ENCODE data around the gene ARID1A. TPM values are rescaled to one million over a fixed set of nuclear protein-coding genes. Genes with fewer than 3 reads are reported as not detected.

Gene ARID1A
- total and polyA plus RNA-seq, 9 of the 15 experiments (the other 6 are each of a cell fraction or from before 2014, with no cell fraction given): 8.3 to 88.3 (median 22.5) TPM

GRCh38 chr1:26723013-26723991 is 27.5 kb downstream of the ARID1A start (continued):
- TF ChIP-seq CTBP1 (IDR thresholded peaks at IDR 0.05; ENCODE audit: borderline replicate concordance) (peak; percentile 71; the same call in 1 of the 2 replicates), ZNF384 (IDR thresholded peaks at IDR 0.05; ENCODE audit: low read depth, low read length) (0 out of 2 replicates have a peak, but pooled peaks have one; percentile 2), KLF6 (CRISPR knock-in tag; IDR thresholded peaks at IDR 0.05; ENCODE audit: borderline replicate concordance) (0 out of 2 replicates have a peak, but pooled peaks have one; percentile 10), IFI16 (CRISPR knock-in tag; IDR thresholded peaks at IDR 0.05) (0 out of 2 replicates have a peak, but pooled peaks have one; percentile 6), EP400 (IDR thresholded peaks at IDR 0.05) (peak; percentile 87), ZNF124 (CRISPR knock-in tag; IDR thresholded peaks at IDR 0.05) (no peak), IRF9 (tag; IDR thresholded peaks at IDR 0.05) (no peak), KAT7 (CRISPR knock-in tag; IDR thresholded peaks at IDR 0.05; ENCODE audit: borderline replicate concordance) (peak; percentile 16; the same call in 1 of the 2 replicates), STAG1 (CRISPR knock-in tag; IDR thresholded peaks at IDR 0.05; ENCODE audit: borderline replicate concordance) (no peak)
- TF ChIP-seq, protein P1, sequence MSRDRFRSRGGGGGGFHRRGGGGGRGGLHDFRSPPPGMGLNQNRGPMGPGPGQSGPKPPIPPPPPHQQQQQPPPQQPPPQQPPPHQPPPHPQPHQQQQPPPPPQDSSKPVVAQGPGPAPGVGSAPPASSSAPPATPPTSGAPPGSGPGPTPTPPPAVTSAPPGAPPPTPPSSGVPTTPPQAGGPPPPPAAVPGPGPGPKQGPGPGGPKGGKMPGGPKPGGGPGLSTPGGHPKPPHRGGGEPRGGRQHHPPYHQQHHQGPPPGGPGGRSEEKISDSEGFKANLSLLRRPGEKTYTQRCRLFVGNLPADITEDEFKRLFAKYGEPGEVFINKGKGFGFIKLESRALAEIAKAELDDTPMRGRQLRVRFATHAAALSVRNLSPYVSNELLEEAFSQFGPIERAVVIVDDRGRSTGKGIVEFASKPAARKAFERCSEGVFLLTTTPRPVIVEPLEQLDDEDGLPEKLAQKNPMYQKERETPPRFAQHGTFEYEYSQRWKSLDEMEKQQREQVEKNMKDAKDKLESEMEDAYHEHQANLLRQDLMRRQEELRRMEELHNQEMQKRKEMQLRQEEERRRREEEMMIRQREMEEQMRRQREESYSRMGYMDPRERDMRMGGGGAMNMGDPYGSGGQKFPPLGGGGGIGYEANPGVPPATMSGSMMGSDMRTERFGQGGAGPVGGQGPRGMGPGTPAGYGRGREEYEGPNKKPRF (IDR thresholded peaks at IDR 0.05; ENCODE audit: low read depth, low read length): no peak
- TF ChIP-seq, protein P2, sequence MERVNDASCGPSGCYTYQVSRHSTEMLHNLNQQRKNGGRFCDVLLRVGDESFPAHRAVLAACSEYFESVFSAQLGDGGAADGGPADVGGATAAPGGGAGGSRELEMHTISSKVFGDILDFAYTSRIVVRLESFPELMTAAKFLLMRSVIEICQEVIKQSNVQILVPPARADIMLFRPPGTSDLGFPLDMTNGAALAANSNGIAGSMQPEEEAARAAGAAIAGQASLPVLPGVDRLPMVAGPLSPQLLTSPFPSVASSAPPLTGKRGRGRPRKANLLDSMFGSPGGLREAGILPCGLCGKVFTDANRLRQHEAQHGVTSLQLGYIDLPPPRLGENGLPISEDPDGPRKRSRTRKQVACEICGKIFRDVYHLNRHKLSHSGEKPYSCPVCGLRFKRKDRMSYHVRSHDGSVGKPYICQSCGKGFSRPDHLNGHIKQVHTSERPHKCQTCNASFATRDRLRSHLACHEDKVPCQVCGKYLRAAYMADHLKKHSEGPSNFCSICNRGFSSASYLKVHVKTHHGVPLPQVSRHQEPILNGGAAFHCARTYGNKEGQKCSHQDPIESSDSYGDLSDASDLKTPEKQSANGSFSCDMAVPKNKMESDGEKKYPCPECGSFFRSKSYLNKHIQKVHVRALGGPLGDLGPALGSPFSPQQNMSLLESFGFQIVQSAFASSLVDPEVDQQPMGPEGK (CRISPR knock-in tag; IDR thresholded peaks at IDR 0.05; ENCODE audit: borderline replicate concordance): no peak
- TF ChIP-seq, protein P3, sequence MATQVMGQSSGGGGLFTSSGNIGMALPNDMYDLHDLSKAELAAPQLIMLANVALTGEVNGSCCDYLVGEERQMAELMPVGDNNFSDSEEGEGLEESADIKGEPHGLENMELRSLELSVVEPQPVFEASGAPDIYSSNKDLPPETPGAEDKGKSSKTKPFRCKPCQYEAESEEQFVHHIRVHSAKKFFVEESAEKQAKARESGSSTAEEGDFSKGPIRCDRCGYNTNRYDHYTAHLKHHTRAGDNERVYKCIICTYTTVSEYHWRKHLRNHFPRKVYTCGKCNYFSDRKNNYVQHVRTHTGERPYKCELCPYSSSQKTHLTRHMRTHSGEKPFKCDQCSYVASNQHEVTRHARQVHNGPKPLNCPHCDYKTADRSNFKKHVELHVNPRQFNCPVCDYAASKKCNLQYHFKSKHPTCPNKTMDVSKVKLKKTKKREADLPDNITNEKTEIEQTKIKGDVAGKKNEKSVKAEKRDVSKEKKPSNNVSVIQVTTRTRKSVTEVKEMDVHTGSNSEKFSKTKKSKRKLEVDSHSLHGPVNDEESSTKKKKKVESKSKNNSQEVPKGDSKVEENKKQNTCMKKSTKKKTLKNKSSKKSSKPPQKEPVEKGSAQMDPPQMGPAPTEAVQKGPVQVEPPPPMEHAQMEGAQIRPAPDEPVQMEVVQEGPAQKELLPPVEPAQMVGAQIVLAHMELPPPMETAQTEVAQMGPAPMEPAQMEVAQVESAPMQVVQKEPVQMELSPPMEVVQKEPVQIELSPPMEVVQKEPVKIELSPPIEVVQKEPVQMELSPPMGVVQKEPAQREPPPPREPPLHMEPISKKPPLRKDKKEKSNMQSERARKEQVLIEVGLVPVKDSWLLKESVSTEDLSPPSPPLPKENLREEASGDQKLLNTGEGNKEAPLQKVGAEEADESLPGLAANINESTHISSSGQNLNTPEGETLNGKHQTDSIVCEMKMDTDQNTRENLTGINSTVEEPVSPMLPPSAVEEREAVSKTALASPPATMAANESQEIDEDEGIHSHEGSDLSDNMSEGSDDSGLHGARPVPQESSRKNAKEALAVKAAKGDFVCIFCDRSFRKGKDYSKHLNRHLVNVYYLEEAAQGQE (IDR thresholded peaks at IDR 0.05; ENCODE audit: borderline replicate concordance): peak; percentile 65
- TF ChIP-seq, protein P3 (CRISPR knock-in tag; IDR thresholded peaks at IDR 0.05; ENCODE audit: low read depth): no peak

Measured in K562 (cell line).